Measurements from ENCODE around the gene AP1G1.

- TF ChIP-seq POLR2A (IDR thresholded peaks at IDR 0.05), result no peak
- TF ChIP-seq, protein P1, sequence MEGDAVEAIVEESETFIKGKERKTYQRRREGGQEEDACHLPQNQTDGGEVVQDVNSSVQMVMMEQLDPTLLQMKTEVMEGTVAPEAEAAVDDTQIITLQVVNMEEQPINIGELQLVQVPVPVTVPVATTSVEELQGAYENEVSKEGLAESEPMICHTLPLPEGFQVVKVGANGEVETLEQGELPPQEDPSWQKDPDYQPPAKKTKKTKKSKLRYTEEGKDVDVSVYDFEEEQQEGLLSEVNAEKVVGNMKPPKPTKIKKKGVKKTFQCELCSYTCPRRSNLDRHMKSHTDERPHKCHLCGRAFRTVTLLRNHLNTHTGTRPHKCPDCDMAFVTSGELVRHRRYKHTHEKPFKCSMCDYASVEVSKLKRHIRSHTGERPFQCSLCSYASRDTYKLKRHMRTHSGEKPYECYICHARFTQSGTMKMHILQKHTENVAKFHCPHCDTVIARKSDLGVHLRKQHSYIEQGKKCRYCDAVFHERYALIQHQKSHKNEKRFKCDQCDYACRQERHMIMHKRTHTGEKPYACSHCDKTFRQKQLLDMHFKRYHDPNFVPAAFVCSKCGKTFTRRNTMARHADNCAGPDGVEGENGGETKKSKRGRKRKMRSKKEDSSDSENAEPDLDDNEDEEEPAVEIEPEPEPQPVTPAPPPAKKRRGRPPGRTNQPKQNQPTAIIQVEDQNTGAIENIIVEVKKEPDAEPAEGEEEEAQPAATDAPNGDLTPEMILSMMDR (IDR thresholded peaks at IDR 0.05), result no peak
Measured at GRCh38 chr16:71693164-71693563, 115.5 kb downstream of the AP1G1 start.
